Activated naive CD8-positive, alpha-beta T cell treated with anti-CD3 and anti-CD28 coated beads, Interleukin-2, amount 50 U/mL, for 24 hours (primary cell): ENCODE measurements around the gene ZDHHC4.
"Not testable (repeated sequence)": the region's sequence is repeated elsewhere in the genome, so short reads cannot be mapped to it uniquely, and the experiment has no call there.

Experiments
- ATAC-seq: fragments of 150-1000 bp; cut with Tn5 transposase; one replicate; pipeline ENCODE4 v1.10.0; 2021
- DNase-seq: peaks from one replicate; pipeline ENCODE4 v3.0.0; 2021
- H3K27ac Mint-ChIP-seq: one replicate; pipeline ENCODE4 v1.8.0; 2021; ENCODE audit warnings: mild to moderate bottlenecking, mixed read lengths
- H3K27me3 Mint-ChIP-seq: one replicate; pipeline ENCODE4 v1.8.0; 2021; ENCODE audit warnings: mixed read lengths
- H3K36me3 Mint-ChIP-seq: one replicate; pipeline ENCODE4 v1.8.0; 2021; ENCODE audit warnings: low read depth, mixed read lengths
- H3K4me1 Mint-ChIP-seq: one replicate; pipeline ENCODE4 v1.8.0; 2021; ENCODE audit warnings: mixed read lengths
- H3K4me3 Mint-ChIP-seq: one replicate; pipeline ENCODE4 v1.8.0; 2021; ENCODE audit warnings: mild to moderate bottlenecking, moderate library complexity, mixed read lengths
- H3K9me3 Mint-ChIP-seq: one replicate; pipeline ENCODE4 v1.8.0; 2021; ENCODE audit warnings: mixed read lengths

The ZDHHC4 gene

GRCh38 chr7:6630007-6630849, 53.0 kb downstream of the ZDHHC4 start:
- no peak overlapping the region for H3K4me3 Mint-ChIP-seq
- no peaks in the 10 kb centered on the region for H3K27me3 Mint-ChIP-seq
- no peaks in the 10 kb centered on the region for H3K36me3 Mint-ChIP-seq
- no peaks in the 10 kb centered on the region for H3K4me1 Mint-ChIP-seq
- no peaks in the 10 kb centered on the region for H3K9me3 Mint-ChIP-seq
- ATAC-seq = no peak
- DNase-seq = no peak
- H3K27ac Mint-ChIP-seq = no peak overlapping the region

- DNase-seq (no peak), ATAC-seq (peak; percentile 23)
- Mint-ChIP-seq H3K36me3 (no peaks in the 10 kb centered on the region), H3K9me3 (no peaks in the 10 kb centered on the region), H3K27ac (no peak overlapping the region), H3K4me3 (no peak overlapping the region), H3K27me3 (no peaks in the 10 kb centered on the region), H3K4me1 (peaks cover 4% of the 10 kb centered on the region)
These were observed 54.4 kb downstream of the ZDHHC4 start for GRCh38 chr7:6631605-6632004.

GRCh38 chr7:6634021-6634420, 56.8 kb downstream of the ZDHHC4 start:
- Mint-ChIP-seq H3K27ac (no peak overlapping the region), H3K27me3 (no peaks in the 10 kb centered on the region), H3K36me3 (no peaks in the 10 kb centered on the region), H3K4me1 (peaks cover 16% of the 10 kb centered on the region), H3K9me3 (no peaks in the 10 kb centered on the region), H3K4me3 (no peak overlapping the region)
- ATAC-seq (no peak), DNase-seq (no peak)

GRCh38 chr7:6634971-6635370, 57.7 kb downstream of the ZDHHC4 start:
- H3K27me3 Mint-ChIP-seq, ATAC-seq, H3K4me3 Mint-ChIP-seq, DNase-seq, H3K27ac Mint-ChIP-seq, H3K36me3 Mint-ChIP-seq, H3K9me3 Mint-ChIP-seq: not testable (repeated sequence)
- H3K4me1 Mint-ChIP-seq = peaks cover 26% of the 10 kb centered on the region

- H3K4me1 Mint-ChIP-seq = peaks cover 29% of the 10 kb centered on the region
- peak; percentile 70 for DNase-seq
- no peaks in the 10 kb centered on the region for H3K9me3 Mint-ChIP-seq
- H3K27ac Mint-ChIP-seq = peak within 1 kb of the TSS; percentile 87
- peaks cover 21% of the 10 kb centered on the region for H3K36me3 Mint-ChIP-seq
- ATAC-seq = peak; percentile 15
- no peaks in the 10 kb centered on the region for H3K27me3 Mint-ChIP-seq
- H3K4me3 Mint-ChIP-seq = peak within 1 kb of the TSS; percentile 83
These were observed 59.7 kb downstream of the ZDHHC4 start, which contains the start of gene ZNF316 for GRCh38 chr7:6636741-6637543. TSS of gene ZNF316 (plus strand) at chr7:6637318. CDS start at chr7:6642410, 5,092 bp downstream.

- H3K4me3 Mint-ChIP-seq = peak overlapping the region; percentile 83
- H3K27ac Mint-ChIP-seq = peak overlapping the region; percentile 87
These were observed 60.4 kb downstream of the ZDHHC4 start for GRCh38 chr7:6637544-6638229.

More at GRCh38 chr7:6637544-6638229, 60.4 kb downstream of the ZDHHC4 start:
- ATAC-seq (peak; percentile 76), DNase-seq (peak; percentile 71)
- H3K36me3 Mint-ChIP-seq = peaks cover 24% of the 10 kb centered on the region
- no peaks in the 10 kb centered on the region for H3K9me3 Mint-ChIP-seq
- no peaks in the 10 kb centered on the region for H3K27me3 Mint-ChIP-seq
- peaks cover 29% of the 10 kb centered on the region for H3K4me1 Mint-ChIP-seq
